ENCODE data around the gene MCF2L. TPM values are rescaled to one million over a fixed set of nuclear protein-coding genes. Genes with fewer than 3 reads are reported as not detected.
"Not testable (repeated sequence)": the region's sequence is repeated elsewhere in the genome, so short reads cannot be mapped to it uniquely, and the experiment has no call there.

MCF2L gene
- total RNA-seq, 1 donor from 2014 or later, result 90.0 TPM

GRCh38 chr13:113078902-113079780 lies 110.1 kb downstream of the MCF2L start:
- H3K4me3 Mint-ChIP-seq (ENCODE audit: low read depth), result no peak overlapping the region
- H3K4me1 Mint-ChIP-seq (ENCODE audit: low read depth), result no peaks in the 10 kb centered on the region
- H3K27me3 Mint-ChIP-seq, result no peaks in the 10 kb centered on the region
- no peak for DNase-seq (ENCODE audit: low spot score, unreplicated experiment)
- no peak overlapping the region for H3K27ac Mint-ChIP-seq
- TF ChIP-seq, protein P1, sequence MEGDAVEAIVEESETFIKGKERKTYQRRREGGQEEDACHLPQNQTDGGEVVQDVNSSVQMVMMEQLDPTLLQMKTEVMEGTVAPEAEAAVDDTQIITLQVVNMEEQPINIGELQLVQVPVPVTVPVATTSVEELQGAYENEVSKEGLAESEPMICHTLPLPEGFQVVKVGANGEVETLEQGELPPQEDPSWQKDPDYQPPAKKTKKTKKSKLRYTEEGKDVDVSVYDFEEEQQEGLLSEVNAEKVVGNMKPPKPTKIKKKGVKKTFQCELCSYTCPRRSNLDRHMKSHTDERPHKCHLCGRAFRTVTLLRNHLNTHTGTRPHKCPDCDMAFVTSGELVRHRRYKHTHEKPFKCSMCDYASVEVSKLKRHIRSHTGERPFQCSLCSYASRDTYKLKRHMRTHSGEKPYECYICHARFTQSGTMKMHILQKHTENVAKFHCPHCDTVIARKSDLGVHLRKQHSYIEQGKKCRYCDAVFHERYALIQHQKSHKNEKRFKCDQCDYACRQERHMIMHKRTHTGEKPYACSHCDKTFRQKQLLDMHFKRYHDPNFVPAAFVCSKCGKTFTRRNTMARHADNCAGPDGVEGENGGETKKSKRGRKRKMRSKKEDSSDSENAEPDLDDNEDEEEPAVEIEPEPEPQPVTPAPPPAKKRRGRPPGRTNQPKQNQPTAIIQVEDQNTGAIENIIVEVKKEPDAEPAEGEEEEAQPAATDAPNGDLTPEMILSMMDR (IDR thresholded peaks at IDR 0.05; ENCODE audit: unreplicated experiment), result no peak
- peaks cover 13% of the 10 kb centered on the region for H3K36me3 Mint-ChIP-seq (ENCODE audit: insufficient read depth)
- no peaks in the 10 kb centered on the region for H3K9me3 Mint-ChIP-seq (ENCODE audit: low read depth)

- H3K27me3 Mint-ChIP-seq; H3K4me1 Mint-ChIP-seq (ENCODE audit: low read depth); DNase-seq (ENCODE audit: low spot score, unreplicated experiment); H3K27ac Mint-ChIP-seq; H3K9me3 Mint-ChIP-seq (ENCODE audit: low read depth); H3K4me3 Mint-ChIP-seq (ENCODE audit: low read depth): not testable (repeated sequence)
- peaks cover 11% of the 10 kb centered on the region for H3K36me3 Mint-ChIP-seq (ENCODE audit: insufficient read depth)
These were observed 110.7 kb downstream of the MCF2L start for GRCh38 chr13:113079781-113080080.

DNA sequence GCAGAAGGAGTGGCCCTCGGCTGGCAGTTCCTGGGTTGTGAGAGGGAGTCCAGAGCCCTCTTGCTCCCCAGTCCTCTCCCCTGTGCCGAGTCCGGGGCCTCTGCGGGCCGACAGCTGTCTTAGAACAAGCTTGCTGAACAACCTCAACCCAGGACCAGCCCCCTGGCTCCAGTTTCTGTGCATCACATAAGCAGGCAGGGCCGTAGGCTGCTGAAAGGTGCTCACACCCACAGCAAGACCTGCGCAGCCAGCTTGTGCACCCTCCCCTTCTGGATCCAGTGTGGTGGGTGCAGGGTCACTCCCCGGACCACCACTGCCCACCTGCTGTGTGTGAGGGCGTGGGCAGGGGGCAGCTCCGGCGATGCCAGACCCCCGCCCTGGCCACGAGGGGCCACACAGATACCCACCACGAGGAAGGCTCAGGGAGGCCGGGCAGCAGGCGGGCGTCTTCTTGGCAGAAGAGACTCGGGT lies 111.4 kb downstream of the MCF2L start:
- Mint-ChIP-seq H3K27me3 (no peaks in the 10 kb centered on the region), H3K27ac (no peak overlapping the region), H3K36me3 (ENCODE audit: insufficient read depth) (peaks cover 11% of the 10 kb centered on the region), H3K4me3 (ENCODE audit: low read depth) (no peak overlapping the region), H3K9me3 (ENCODE audit: low read depth) (no peaks in the 10 kb centered on the region), H3K4me1 (ENCODE audit: low read depth) (no peaks in the 10 kb centered on the region)
- DNase-seq (ENCODE audit: low spot score, unreplicated experiment), result no peak
- TF ChIP-seq, protein P1 (IDR thresholded peaks at IDR 0.05; ENCODE audit: unreplicated experiment), result no peak

DNA sequence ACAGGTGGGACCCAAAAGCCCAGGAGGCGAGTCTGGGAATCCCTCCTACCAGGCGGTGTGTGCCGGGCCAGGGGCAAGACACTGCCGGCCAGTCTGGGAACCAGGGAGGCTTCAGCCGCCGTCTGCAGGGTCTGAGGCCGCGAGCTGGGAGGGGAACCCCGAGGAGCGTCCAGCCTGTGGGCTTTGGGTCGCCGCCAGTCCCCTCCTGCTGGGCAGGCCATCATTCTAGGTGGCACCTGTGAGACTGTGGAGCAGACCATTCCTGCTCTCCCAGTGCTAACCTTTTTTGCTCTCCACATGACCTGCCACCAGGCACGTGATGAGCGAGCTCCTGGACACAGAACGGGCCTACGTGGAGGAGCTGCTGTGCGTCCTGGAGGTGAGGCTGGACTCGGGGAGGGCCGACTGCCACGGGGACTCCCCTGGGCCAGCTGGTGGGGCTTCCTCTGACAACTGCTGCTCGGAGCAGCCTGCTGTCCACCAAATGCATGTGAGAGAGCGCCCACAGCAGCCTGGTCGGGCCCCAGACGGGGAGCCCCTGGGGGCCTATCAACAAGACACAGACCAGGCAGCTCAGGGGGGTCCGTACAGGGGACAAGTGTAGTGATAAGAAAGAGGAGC lies 112.0 kb downstream of the MCF2L start:
- H3K36me3 Mint-ChIP-seq (ENCODE audit: insufficient read depth), result peaks cover 9% of the 10 kb centered on the region
- H3K27me3 Mint-ChIP-seq, result no peaks in the 10 kb centered on the region
- no peaks in the 10 kb centered on the region for H3K4me1 Mint-ChIP-seq (ENCODE audit: low read depth)
- no peak overlapping the region for H3K27ac Mint-ChIP-seq
- no peaks in the 10 kb centered on the region for H3K9me3 Mint-ChIP-seq (ENCODE audit: low read depth)
- no peak overlapping the region for H3K4me3 Mint-ChIP-seq (ENCODE audit: low read depth)
- DNase-seq (ENCODE audit: low spot score, unreplicated experiment), result no peak
- TF ChIP-seq, protein P1 (IDR thresholded peaks at IDR 0.05; ENCODE audit: unreplicated experiment), result no peak

DNA sequence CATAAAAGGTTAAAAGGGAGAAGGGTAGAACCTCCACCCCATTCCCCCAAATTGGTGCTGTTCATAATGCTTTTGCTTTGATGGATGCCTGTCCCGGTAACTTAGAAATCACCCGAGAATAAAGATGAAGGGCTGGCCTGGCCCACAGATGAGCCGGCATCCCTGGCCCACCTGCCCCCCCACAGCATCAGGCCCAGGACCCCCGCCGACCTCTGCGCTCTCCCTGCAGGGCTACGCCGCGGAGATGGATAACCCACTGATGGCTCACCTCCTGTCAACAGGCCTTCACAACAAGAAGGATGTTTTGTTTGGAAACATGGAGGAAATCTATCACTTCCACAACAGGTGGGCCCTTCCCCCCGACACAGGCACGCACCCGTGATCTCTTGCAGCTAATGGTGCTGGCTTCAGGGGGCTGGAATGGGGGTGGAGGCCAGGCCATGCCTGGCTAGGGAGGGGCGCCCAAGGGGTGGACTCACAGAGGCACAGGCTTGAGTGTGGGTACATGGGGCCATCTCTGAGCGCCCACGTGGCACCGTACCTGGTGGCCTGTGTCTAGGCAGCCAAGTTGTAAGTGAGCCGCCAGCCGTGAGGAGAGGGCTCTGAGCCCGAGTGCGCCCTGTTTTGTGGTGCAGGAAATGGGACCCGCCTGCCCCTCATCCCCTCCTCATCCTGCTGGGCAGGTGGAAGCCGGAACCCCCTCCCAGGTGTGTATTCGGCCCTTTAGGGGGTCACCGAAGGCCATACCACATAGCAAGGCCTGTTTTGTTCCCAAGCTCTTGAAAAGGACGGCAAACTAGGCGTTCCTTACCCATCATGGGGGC lies 113.4 kb downstream of the MCF2L start:
- no peak for DNase-seq (ENCODE audit: low spot score, unreplicated experiment)
- Mint-ChIP-seq H3K36me3 (ENCODE audit: insufficient read depth) (peaks cover 8% of the 10 kb centered on the region), H3K4me3 (ENCODE audit: low read depth) (no peak overlapping the region), H3K4me1 (ENCODE audit: low read depth) (no peaks in the 10 kb centered on the region), H3K27ac (no peak overlapping the region), H3K9me3 (ENCODE audit: low read depth) (no peaks in the 10 kb centered on the region), H3K27me3 (no peaks in the 10 kb centered on the region)
- TF ChIP-seq, protein P1 (IDR thresholded peaks at IDR 0.05; ENCODE audit: unreplicated experiment), result no peak

Data from progenitor cell of endocrine pancreas (in vitro differentiated cells).